ENCODE results near the gene ATP8A2.
A peak's percentile ranks its signal among the peaks of the same experiment; 100 is the strongest.
"Not testable (repeated sequence)": the region's sequence is repeated elsewhere in the genome, so short reads cannot be mapped to it uniquely, and the experiment has no call there.

ATP8A2 gene

GRCh38 chr13:25351404-25351803 is 20.4 kb upstream of the ATP8A2 start:
- H3K4me3 ChIP-seq (ENCODE audit: low read length), result no peak overlapping the region
- no peak for TF ChIP-seq CTCF (IDR thresholded peaks at IDR 0.05; ENCODE audit: insufficient read depth, low read depth, low read length, missing control alignments)
- DNase-seq (ENCODE audit: low read depth), result peak; percentile 20

DNA sequence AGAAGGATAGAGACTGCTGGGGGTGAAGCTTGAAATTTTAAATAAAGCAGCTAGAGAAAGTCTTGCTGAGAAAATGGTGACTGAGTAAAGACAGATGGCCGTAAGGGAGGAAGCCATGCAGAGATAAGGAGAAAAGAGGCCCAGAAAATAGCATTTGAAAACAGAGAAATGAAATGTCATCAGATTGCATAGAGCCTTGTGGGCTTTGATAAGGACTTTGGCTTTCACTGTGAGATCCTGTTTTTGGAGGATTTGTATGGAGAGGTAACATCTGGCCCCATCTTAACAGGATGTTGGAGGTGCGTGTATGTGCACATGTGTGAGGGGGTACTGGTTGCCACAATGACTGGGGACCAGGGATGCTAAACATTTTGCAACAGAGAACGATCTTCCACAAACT is 19.5 kb upstream of the ATP8A2 start:
- TF ChIP-seq CTCF (IDR thresholded peaks at IDR 0.05; ENCODE audit: insufficient read depth, low read depth, low read length, missing control alignments), result no peak
- no peak overlapping the region for H3K4me3 ChIP-seq (ENCODE audit: low read length)
- no peak for DNase-seq (ENCODE audit: low read depth)

- DNase-seq (ENCODE audit: low read depth), result no peak
- no peak for TF ChIP-seq CTCF (IDR thresholded peaks at IDR 0.05; ENCODE audit: insufficient read depth, low read depth, low read length, missing control alignments)
- H3K4me3 ChIP-seq (ENCODE audit: low read length), result no peak overlapping the region
These were observed 19.0 kb upstream of the ATP8A2 start for GRCh38 chr13:25352806-25353205.

DNA sequence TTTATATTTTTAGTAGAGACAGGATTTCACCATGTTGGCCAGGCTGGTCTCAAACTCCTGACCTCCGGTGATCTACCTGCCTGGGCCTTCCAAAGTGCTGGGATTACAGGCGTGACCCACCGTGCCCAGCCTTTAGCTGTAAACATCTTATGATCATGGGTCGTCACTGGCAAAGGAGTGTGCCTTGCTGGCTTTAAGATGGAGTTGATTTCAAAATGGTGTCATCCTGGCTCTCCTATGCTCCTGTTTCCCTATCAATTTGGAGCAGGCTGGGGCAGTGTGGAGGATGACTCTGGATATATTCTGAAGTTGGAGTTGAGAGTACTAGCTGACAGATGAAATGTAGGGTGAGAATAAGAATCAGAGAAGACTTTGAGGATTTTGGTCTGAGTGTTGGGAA is 18.4 kb upstream of the ATP8A2 start:
- DNase-seq (ENCODE audit: low read depth), result no peak
- no peak overlapping the region for H3K4me3 ChIP-seq (ENCODE audit: low read length)
- no peak for TF ChIP-seq CTCF (IDR thresholded peaks at IDR 0.05; ENCODE audit: insufficient read depth, low read depth, low read length, missing control alignments)

GRCh38 chr13:25354377-25354776 is 17.4 kb upstream of the ATP8A2 start:
- TF ChIP-seq CTCF (IDR thresholded peaks at IDR 0.05; ENCODE audit: insufficient read depth, low read depth, low read length, missing control alignments), result no peak
- no peak for DNase-seq (ENCODE audit: low read depth)
- H3K4me3 ChIP-seq (ENCODE audit: low read length), result no peak overlapping the region

DNA sequence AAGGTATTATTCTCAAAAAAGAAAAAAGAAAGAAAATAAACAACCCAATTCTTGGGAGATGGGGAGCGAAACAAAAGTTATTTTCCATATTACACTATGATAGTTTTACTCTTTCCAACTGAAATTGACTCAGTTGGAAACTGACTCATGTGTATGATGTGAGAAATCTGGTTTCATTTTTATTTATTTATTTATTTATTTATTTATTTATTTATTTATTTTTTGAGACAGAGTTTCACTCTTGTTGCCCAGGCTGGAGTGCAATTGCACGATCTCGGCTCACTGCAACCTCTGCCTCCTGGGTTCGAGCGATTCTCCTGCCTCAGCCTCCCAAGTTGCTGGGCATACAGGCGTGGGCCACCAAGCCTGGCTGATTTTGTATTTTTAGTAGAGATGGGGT is 11.3 kb upstream of the ATP8A2 start:
- not testable (repeated sequence) for H3K4me3 ChIP-seq (ENCODE audit: low read length); DNase-seq (ENCODE audit: low read depth)

- H3K4me3 ChIP-seq (ENCODE audit: low read length), result no peak overlapping the region
- no peak for DNase-seq (ENCODE audit: low read depth)
- TF ChIP-seq CTCF (IDR thresholded peaks at IDR 0.05; ENCODE audit: insufficient read depth, low read depth, low read length, missing control alignments), result no peak
These were observed 6.0 kb upstream of the ATP8A2 start for GRCh38 chr13:25365720-25366235.
